ENCODE data around the gene DNAAF8.

- TF ChIP-seq EZH2phosphoT487 (IDR thresholded peaks at IDR 0.05; ENCODE audit: borderline replicate concordance, low read length) (no peak), CTCF (conservative IDR thresholded peaks at IDR 0.05; ENCODE audit: low read depth, low read length) (no peak)
Measured at GRCh38 chr16:4778050-4778392, 43.7 kb downstream of the DNAAF8 start.
